Loucy (cell line): ENCODE measurements around the gene KRT77.

ENCODE experiments used
- H2AFZ ChIP-seq: fragments of 200-600 bp; sonication (generic); 2 replicates; pipeline ENCODE4 v1.6.0; 2016; ENCODE audit warnings: antibody characterized with exemption, mild to moderate bottlenecking, low read length, moderate library complexity
- H3F3A ChIP-seq: fragments of 200-600 bp; 2 replicates; pipeline ENCODE4 v1.6.0; 2016; ENCODE audit warnings: antibody characterized with exemption, low read depth, mild to moderate bottlenecking
- H3K27me3 ChIP-seq: fragments of 200-600 bp; sonication (generic); 2 replicates; pipeline ENCODE4 v1.6.1; 2014; ENCODE audit warnings: low read length, mild to moderate bottlenecking; ENCODE audit not compliant: insufficient read depth, poor library complexity, severe bottlenecking
- H3K36me3 ChIP-seq: fragments of 200-600 bp; sonication (generic); 2 replicates; pipeline ENCODE4 v1.6.1; 2016; ENCODE audit warnings: low read length; ENCODE audit not compliant: insufficient read depth
- H3K4me1 ChIP-seq: fragments of 200-600 bp; sonication (generic); 2 replicates; pipeline ENCODE4 v1.5.1; 2014; ENCODE audit warnings: low read length, mild to moderate bottlenecking; ENCODE audit not compliant: insufficient read depth, poor library complexity, severe bottlenecking
- H3K4me2 ChIP-seq: fragments of 200-600 bp; sonication (generic); 2 replicates; pipeline ENCODE4 v1.6.0; 2014; ENCODE audit warnings: antibody characterized with exemption, low read length, low read depth, mild to moderate bottlenecking; ENCODE audit not compliant: poor library complexity, severe bottlenecking
- H3K4me3 ChIP-seq: fragments of 200-600 bp; sonication (generic); 2 replicates; pipeline ENCODE4 v1.5.1; 2014; ENCODE audit warnings: low read length, mild to moderate bottlenecking, mixed read lengths; ENCODE audit not compliant: poor library complexity, severe bottlenecking
- H3K79me2 ChIP-seq: fragments of 200-600 bp; sonication (generic); 2 replicates; pipeline ENCODE4 v1.6.1; 2014; ENCODE audit warnings: low read length; ENCODE audit not compliant: insufficient read depth
- H3K9ac ChIP-seq: fragments of 200-600 bp; sonication (generic); 2 replicates; pipeline ENCODE4 v1.6.0; 2014; ENCODE audit warnings: mild to moderate bottlenecking, low read depth, low read length, moderate library complexity; ENCODE audit not compliant: poor library complexity, severe bottlenecking
- H3K9me2 ChIP-seq: fragments of 200-600 bp; sonication (generic); replicated peaks from 2 replicates; pipeline ENCODE4 v1.6.1; 2016; ENCODE audit warnings: low read depth, low read length, mixed read lengths
- H3K9me3 ChIP-seq: fragments of 200-600 bp; sonication (generic); 2 replicates; pipeline ENCODE4 v1.6.1; 2014; ENCODE audit warnings: mild to moderate bottlenecking, antibody characterized with exemption, low read length, low read depth; ENCODE audit not compliant: insufficient read depth
- H4K20me1 ChIP-seq: fragments of 200-600 bp; sonication (generic); 2 replicates; pipeline ENCODE4 v1.6.0; 2014; ENCODE audit warnings: antibody characterized with exemption, low read length, mild to moderate bottlenecking; ENCODE audit not compliant: insufficient read depth, poor library complexity, severe bottlenecking
- CTCF ChIP-seq: fragments of 200-600 bp; sonication (generic); conservative IDR thresholded peaks from 2 replicates; pipeline ENCODE4 v1.5.1; 2014; ENCODE audit warnings: mild to moderate bottlenecking, antibody characterized with exemption, low read length
- EZH2phosphoT487 ChIP-seq: fragments of 200-600 bp; IDR thresholded peaks from 2 replicates; pipeline ENCODE4 v1.6.1; 2018; ENCODE audit warnings: antibody characterized with exemption, mild to moderate bottlenecking, moderate library complexity, borderline replicate concordance

KRT77 gene

GRCh38 chr12:52644078-52644415 lies 59.3 kb downstream of the KRT77 start:
- no peaks in the 10 kb centered on the region for H3F3A ChIP-seq
- H3K9ac ChIP-seq, result no peak overlapping the region
- no peak overlapping the region for H3K4me2 ChIP-seq
- no peaks in the 10 kb centered on the region for H3K9me3 ChIP-seq
- no peaks in the 10 kb centered on the region for H3K36me3 ChIP-seq
- H3K79me2 ChIP-seq, result no peaks in the 10 kb centered on the region
- no peak overlapping the region for H2AFZ ChIP-seq
- H3K4me1 ChIP-seq, result peaks cover 36% of the 10 kb centered on the region
- no peaks in the 10 kb centered on the region for H4K20me1 ChIP-seq
- TF ChIP-seq EZH2phosphoT487 (no peak), CTCF (no peak)
- H3K27me3 ChIP-seq, result no peaks in the 10 kb centered on the region
- no peak overlapping the region for H3K4me3 ChIP-seq
- no peaks in the 10 kb centered on the region for H3K9me2 ChIP-seq

- H3K9me3 ChIP-seq, result no peaks in the 10 kb centered on the region
- no peaks in the 10 kb centered on the region for H4K20me1 ChIP-seq
- no peak overlapping the region for H3K4me2 ChIP-seq
- H3K79me2 ChIP-seq, result no peaks in the 10 kb centered on the region
- H3K27me3 ChIP-seq, result no peaks in the 10 kb centered on the region
- TF ChIP-seq EZH2phosphoT487 (no peak), CTCF (no peak)
- no peaks in the 10 kb centered on the region for H3K36me3 ChIP-seq
- H3K4me3 ChIP-seq, result no peak overlapping the region
- no peaks in the 10 kb centered on the region for H3F3A ChIP-seq
- H3K4me1 ChIP-seq, result peaks cover 30% of the 10 kb centered on the region
- no peak overlapping the region for H3K9ac ChIP-seq
- H2AFZ ChIP-seq, result no peak overlapping the region
- no peaks in the 10 kb centered on the region for H3K9me2 ChIP-seq
Measured at GRCh38 chr12:52643233-52644077, 59.9 kb downstream of the KRT77 start.

GRCh38 chr12:52641468-52641867 lies 61.9 kb downstream of the KRT77 start:
- no peak for TF ChIP-seq EZH2phosphoT487
- no peak for TF ChIP-seq CTCF

More at GRCh38 chr12:52641468-52641867, 61.9 kb downstream of the KRT77 start:
- Histone ChIP-seq H3K9ac (no peak overlapping the region), H3K36me3 (no peaks in the 10 kb centered on the region), H3K27me3 (no peaks in the 10 kb centered on the region), H3K4me3 (no peak overlapping the region), H4K20me1 (no peaks in the 10 kb centered on the region), H3K4me2 (no peak overlapping the region), H2AFZ (peak overlapping the region; percentile 17; the same call in 1 of the 2 replicates), H3K79me2 (no peaks in the 10 kb centered on the region), H3F3A (no peaks in the 10 kb centered on the region), H3K4me1 (peaks cover 21% of the 10 kb centered on the region), H3K9me2 (no peaks in the 10 kb centered on the region), H3K9me3 (no peaks in the 10 kb centered on the region)
